ENCODE measurements around the gene ZNF780B. TPM values are rescaled to one million over a fixed set of nuclear protein-coding genes. Genes with fewer than 3 reads are reported as not detected.

Gene ZNF780B
- total RNA-seq, 4 donors from 2014 or later, result 3.5 to 14.9 (median 5.6) TPM

GRCh38 chr19:40084948-40085347, 28.9 kb upstream of the ZNF780B start:
- Histone ChIP-seq H3K36me3 (peaks cover 0 to 57% (median 6%) of the 10 kb centered on the region in 3 donors), H3K9me3 (peaks cover 0 to 5% (median 0%) of the 10 kb centered on the region in 3 donors)
- intact Hi-C loops (cut with DNase I), result no loop called here

DNA sequence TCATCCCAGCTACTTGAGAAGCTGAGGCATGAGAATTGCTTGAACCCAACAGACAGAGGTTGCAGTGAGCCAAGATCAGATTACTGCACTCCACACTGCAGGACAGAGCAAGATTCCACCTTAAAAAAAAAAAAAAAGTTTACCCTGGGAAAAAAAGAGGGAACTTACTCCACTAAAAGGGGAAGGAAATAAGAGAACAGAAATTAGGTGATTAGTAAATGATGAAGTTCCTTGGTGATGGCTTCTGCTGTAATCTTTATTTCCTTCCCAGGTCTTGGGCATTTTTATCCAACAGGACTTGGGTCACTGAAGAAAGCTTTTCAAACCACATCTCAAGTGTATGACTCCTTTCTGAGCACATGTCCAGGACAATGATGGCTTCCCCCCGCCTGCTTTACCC, 25.4 kb upstream of the ZNF780B start:
- peaks cover 9 to 92% (median 21%) of the 10 kb centered on the region in 3 donors for H3K36me3 ChIP-seq
- H3K27ac ChIP-seq, result no peak overlapping the region
- H3K27me3 ChIP-seq, result no peaks in the 10 kb centered on the region
- TF ChIP-seq, protein P1, sequence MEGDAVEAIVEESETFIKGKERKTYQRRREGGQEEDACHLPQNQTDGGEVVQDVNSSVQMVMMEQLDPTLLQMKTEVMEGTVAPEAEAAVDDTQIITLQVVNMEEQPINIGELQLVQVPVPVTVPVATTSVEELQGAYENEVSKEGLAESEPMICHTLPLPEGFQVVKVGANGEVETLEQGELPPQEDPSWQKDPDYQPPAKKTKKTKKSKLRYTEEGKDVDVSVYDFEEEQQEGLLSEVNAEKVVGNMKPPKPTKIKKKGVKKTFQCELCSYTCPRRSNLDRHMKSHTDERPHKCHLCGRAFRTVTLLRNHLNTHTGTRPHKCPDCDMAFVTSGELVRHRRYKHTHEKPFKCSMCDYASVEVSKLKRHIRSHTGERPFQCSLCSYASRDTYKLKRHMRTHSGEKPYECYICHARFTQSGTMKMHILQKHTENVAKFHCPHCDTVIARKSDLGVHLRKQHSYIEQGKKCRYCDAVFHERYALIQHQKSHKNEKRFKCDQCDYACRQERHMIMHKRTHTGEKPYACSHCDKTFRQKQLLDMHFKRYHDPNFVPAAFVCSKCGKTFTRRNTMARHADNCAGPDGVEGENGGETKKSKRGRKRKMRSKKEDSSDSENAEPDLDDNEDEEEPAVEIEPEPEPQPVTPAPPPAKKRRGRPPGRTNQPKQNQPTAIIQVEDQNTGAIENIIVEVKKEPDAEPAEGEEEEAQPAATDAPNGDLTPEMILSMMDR (IDR thresholded peaks at IDR 0.05), result no peak
- TF ChIP-seq POLR2A (IDR thresholded peaks at IDR 0.05), result no peak
- intact Hi-C loops (cut with DNase I), result no loop called here
- no peak overlapping the region for H3K4me3 ChIP-seq
- no peaks in the 10 kb centered on the region for H3K4me1 ChIP-seq
- H3K9me3 ChIP-seq, result peaks cover 0 to 25% (median 6%) of the 10 kb centered on the region in 3 donors
- no peak for DNase-seq
- WGBS, 2 donors, result 93 to 100% methylated on average over 1 of the region's 1 CpG

More at GRCh38 chr19:40084948-40085347, 28.9 kb upstream of the ZNF780B start:
- WGBS, 2 donors, result 79 to 100% methylated on average over 4 of the region's 4 CpGs
- H3K27me3 ChIP-seq, result no peaks in the 10 kb centered on the region
- H3K4me3 ChIP-seq, result no peak overlapping the region
- H3K4me1 ChIP-seq, result peaks cover 0 to 15% (median 8%) of the 10 kb centered on the region in 3 donors
- H3K27ac ChIP-seq, result no peak overlapping the region
- DNase-seq, result no peak
- TF ChIP-seq POLR2A (IDR thresholded peaks at IDR 0.05), result no peak
- TF ChIP-seq, protein P1 (IDR thresholded peaks at IDR 0.05), result no peak

- Histone ChIP-seq H3K27me3 (no peaks in the 10 kb centered on the region), H3K36me3 (peaks cover 10 to 100% (median 30%) of the 10 kb centered on the region in 3 donors), H3K4me1 (no peaks in the 10 kb centered on the region), H3K9me3 (peaks cover 0 to 32% (median 6%) of the 10 kb centered on the region in 3 donors), H3K27ac (no peak overlapping the region), H3K4me3 (no peak overlapping the region)
- no peak for DNase-seq
- 92 to 93% methylated on average over 1 of the region's 1 CpG for WGBS, 2 donors
- no peak for TF ChIP-seq POLR2A (IDR thresholded peaks at IDR 0.05)
- TF ChIP-seq, protein P1 (IDR thresholded peaks at IDR 0.05), result no peak
- intact Hi-C loops (cut with DNase I), result no loop called here
Measured at GRCh38 chr19:40080289-40080688, 24.3 kb upstream of the ZNF780B start.

- DNase-seq, result no peak
- Histone ChIP-seq H3K27me3 (no peaks in the 10 kb centered on the region), H3K9me3 (peaks cover 0 to 47% (median 23%) of the 10 kb centered on the region in 3 donors), H3K36me3 (peaks cover 15 to 100% (median 37%) of the 10 kb centered on the region in 3 donors), H3K4me1 (no peaks in the 10 kb centered on the region), H3K4me3 (no peak overlapping the region), H3K27ac (no peak overlapping the region)
- TF ChIP-seq, protein P1 (IDR thresholded peaks at IDR 0.05), result no peak
- TF ChIP-seq POLR2A (IDR thresholded peaks at IDR 0.05), result no peak
- WGBS, 2 donors, result 74 to 100% methylated on average over 1 of the region's 1 CpG
- intact Hi-C loops (cut with DNase I), result no loop called here
Measured at GRCh38 chr19:40078377-40078776, 22.3 kb upstream of the ZNF780B start.

DNA sequence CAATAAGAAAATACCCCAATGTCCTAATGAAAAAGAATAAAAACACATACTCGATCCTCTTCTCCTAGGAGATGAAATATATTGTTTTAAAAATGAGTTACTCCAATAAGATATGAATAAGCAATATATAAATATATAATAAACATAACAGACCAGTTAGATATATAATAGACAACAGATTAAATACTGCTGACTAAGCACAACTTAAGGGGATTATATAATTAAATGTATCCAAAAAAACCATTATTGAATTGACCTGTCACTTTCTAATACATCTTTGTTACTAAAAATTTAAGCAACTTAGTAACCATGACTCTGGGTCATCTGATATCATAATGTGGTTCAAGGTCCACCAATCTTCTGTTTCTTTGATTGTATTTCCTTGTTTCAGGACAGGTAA, 14.0 kb upstream of the ZNF780B start:
- H3K27me3 ChIP-seq, result no peaks in the 10 kb centered on the region
- intact Hi-C loops (cut with DNase I), result no loop called here
- H3K4me1 ChIP-seq, result no peaks in the 10 kb centered on the region
- H3K36me3 ChIP-seq, result peaks cover 6 to 22% (median 8%) of the 10 kb centered on the region in 3 donors
- WGBS, 2 donors, result 97 to 100% methylated on average over 1 of the region's 1 CpG
- no peak for TF ChIP-seq POLR2A (IDR thresholded peaks at IDR 0.05)
- TF ChIP-seq, protein P1 (IDR thresholded peaks at IDR 0.05), result no peak
- H3K9me3 ChIP-seq, result peaks cover 0 to 22% (median 17%) of the 10 kb centered on the region in 3 donors
- H3K27ac ChIP-seq, result no peak overlapping the region
- no peak for DNase-seq
- no peak overlapping the region for H3K4me3 ChIP-seq
